Fibroblast of skin of back (primary cell): Measurements from ENCODE around the gene RAN. TPM values are rescaled to one million over a fixed set of nuclear protein-coding genes. Genes with fewer than 3 reads are reported as not detected.
"Not testable (repeated sequence)": the region's sequence is repeated elsewhere in the genome, so short reads cannot be mapped to it uniquely, and the experiment has no call there.

Source experiments
- DNase-seq: peaks from one replicate; pipeline ENCODE4 v3.0.0-alpha.2; 2013
- polyA plus RNA-seq, 2 experiments: library from polyadenylated mRNA; unstranded; fragments of 120-200 nt; gene quantifications; one replicate each; pipeline ENCODE4 v1.2.1, GENCODE V29; 2013; ENCODE audit not compliant: insufficient read length in 2 of 2

The RAN gene
- 1,173 TPM for polyA plus RNA-seq (2013, experiment 1 of 2; ENCODE audit: insufficient read length)
- 561 TPM for polyA plus RNA-seq (2013, experiment 2 of 2; ENCODE audit: insufficient read length)

- DNase-seq: peak; percentile 93
Observed at GRCh38 chr12:130871286-130872178, at the start of gene RAN. Gene RAN, plus strand, starts transcription at chr12:130872066. Its CDS starts 528 bp downstream, at chr12:130872594.

- DNase-seq: no peak
Observed at GRCh38 chr12:130825771-130826150, 46.1 kb upstream of the RAN start.

GRCh38 chr12:130826151-130826801, 45.6 kb upstream of the RAN start:
- DNase-seq: peak; percentile 85

GRCh38 chr12:130827432-130827831, 44.4 kb upstream of the RAN start:
- DNase-seq: peak; percentile 38

- no peak for DNase-seq
Observed at GRCh38 chr12:130828895-130829294, 43.0 kb upstream of the RAN start.

GRCh38 chr12:130829391-130830245, 42.2 kb upstream of the RAN start:
- no peak for DNase-seq

GRCh38 chr12:130830246-130830551, 41.7 kb upstream of the RAN start:
- no peak for DNase-seq

GRCh38 chr12:130831246-130831645, 40.6 kb upstream of the RAN start:
- no peak for DNase-seq

GRCh38 chr12:130831876-130832405, 39.9 kb upstream of the RAN start:
- no peak for DNase-seq

- no peak for DNase-seq
Observed at GRCh38 chr12:130832561-130833209, 39.2 kb upstream of the RAN start.

GRCh38 chr12:130835011-130835410, 36.9 kb upstream of the RAN start:
- no peak for DNase-seq

GRCh38 chr12:130835436-130835835, 36.4 kb upstream of the RAN start:
- no peak for DNase-seq

- peak; percentile 18 for DNase-seq
Observed at GRCh38 chr12:130838284-130838950, 33.4 kb upstream of the RAN start.

- DNase-seq: peak; percentile 79
Observed at GRCh38 chr12:130838951-130839769, 32.7 kb upstream of the RAN start, which contains the start of gene STX2. Gene STX2, minus strand, starts transcription at chr12:130839250. Its CDS starts 151 bp downstream, at chr12:130839099.

- no peak for DNase-seq
Observed at GRCh38 chr12:130839770-130840404, 32.0 kb upstream of the RAN start.

- DNase-seq: peak; percentile 68
Observed at GRCh38 chr12:130846369-130846768, 25.5 kb upstream of the RAN start.

GRCh38 chr12:130847112-130847511, 24.8 kb upstream of the RAN start:
- peak; percentile 44 for DNase-seq

GRCh38 chr12:130848105-130848504, 23.8 kb upstream of the RAN start:
- not testable (repeated sequence) for DNase-seq

- DNase-seq: not testable (repeated sequence)
Observed at GRCh38 chr12:130848785-130849305, 23.0 kb upstream of the RAN start.
